SK-N-SH (cell line): ENCODE data around the gene ARSH. TPM values are rescaled to one million over a fixed set of nuclear protein-coding genes. Genes with fewer than 3 reads are reported as not detected.

Experiments used
- CTCF ChIA-PET: fragments of 300-600, 350-600 bp; formaldehyde crosslinking; extraction: SDS; loops from one replicate; lab custom pipeline; 2021; lab: Yijun Ruan, JAX
- POLR2A ChIA-PET: fragments of 350-600 bp; sonication (Branson Sonifier 250); formaldehyde crosslinking; extraction: SDS; loops from one replicate; lab custom pipeline; 2020; ENCODE audit warnings: antibody characterized with exemption, inconsistent platforms; lab: Yijun Ruan, JAX
- DNase-seq: peaks from one replicate; pipeline ENCODE4 v3.0.0; 2012
- H2AFZ ChIP-seq: fragments of 200-600 bp; sonication (generic); 2 replicates; pipeline ENCODE4 v1.8.1; 2016; ENCODE audit warnings: antibody characterized with exemption, mild to moderate bottlenecking, low read depth
- H3F3A ChIP-seq: fragments of 200-600 bp; sonication (generic); replicated peaks from 2 replicates; pipeline ENCODE3; 2016; ENCODE audit warnings: antibody characterized with exemption, mild to moderate bottlenecking; ENCODE audit not compliant: insufficient read depth
- H3K27ac ChIP-seq, 2 experiments: fragments of 200-500 bp in 1 of 2; fragments of 200-600 bp in 1 of 2; sonication (Bioruptor generic) in 1 of 2; sonication (generic), shearing (Covaris generic) in 1 of 2; 2 replicates each; pipeline versions ENCODE4 v1.5.1 to v1.6.1; 2014 to 2016; ENCODE audit warnings: low read depth in 2 of 2, inconsistent platforms in 1 of 2, low read length in 1 of 2, mild to moderate bottlenecking in 1 of 2, mixed read lengths in 1 of 2
- H3K27me3 ChIP-seq: fragments of 200-600 bp; sonication (generic), shearing (Covaris generic); 2 replicates; pipeline ENCODE4 v1.6.1; 2016; ENCODE audit warnings: mixed run types; ENCODE audit not compliant: insufficient read depth
- H3K36me3 ChIP-seq, 2 experiments: fragments of 200-500 bp in 1 of 2; fragments of 200-600 bp in 1 of 2; sonication (Bioruptor generic) in 1 of 2; sonication (generic) in 1 of 2; replicated peaks in 1 of 2; 2 replicates each; pipeline versions ENCODE3 to v1.5.1; 2014 to 2016; ENCODE audit warnings: low read length in 1 of 2, mild to moderate bottlenecking in 1 of 2; ENCODE audit not compliant: insufficient read depth in 2 of 2, control insufficient read depth in 1 of 2
- H3K4me1 ChIP-seq, 2 experiments: fragments of 200-500 bp in 1 of 2; fragments of 200-600 bp in 1 of 2; sonication (Bioruptor generic) in 1 of 2; sonication (generic), shearing (Covaris generic) in 1 of 2; 2 replicates each; pipeline versions ENCODE4 v1.5.1 to v1.6.1; 2014 to 2016; ENCODE audit warnings: low read depth in 1 of 2, low read length in 1 of 2, mixed run types in 1 of 2; ENCODE audit not compliant: insufficient read depth in 2 of 2, control insufficient read depth in 1 of 2
- H3K4me2 ChIP-seq: fragments of 200-600 bp; sonication (generic), shearing (Covaris generic); 2 replicates; pipeline ENCODE4 v1.6.1; 2017; ENCODE audit warnings: mixed run types
- H3K4me3 ChIP-seq, 2 experiments: fragments of 200-500 bp in 1 of 2; fragments of 200-600 bp in 1 of 2; sonication (Bioruptor generic) in 1 of 2; sonication (generic), shearing (Covaris generic) in 1 of 2; 2 replicates each; pipeline versions ENCODE4 v1.5.1 to v1.8.1; 2014 to 2016; ENCODE audit warnings: low read depth in 2 of 2, inconsistent platforms in 1 of 2, low read length in 1 of 2, mild to moderate bottlenecking in 1 of 2, mixed read lengths in 1 of 2, moderate library complexity in 1 of 2
- H3K79me2 ChIP-seq: fragments of 200-600 bp; sonication (generic); 2 replicates; pipeline ENCODE4 v1.8.1; 2017; ENCODE audit warnings: mild to moderate bottlenecking; ENCODE audit not compliant: insufficient read depth
- H3K9ac ChIP-seq: fragments of 200-600 bp; sonication (generic); 2 replicates; pipeline ENCODE4 v1.6.1; 2017; ENCODE audit warnings: mixed run types
- H3K9me2 ChIP-seq: fragments of 200-600 bp; sonication (generic); 2 replicates; pipeline ENCODE4 v1.6.1; 2017; ENCODE audit warnings: mixed run types
- H3K9me3 ChIP-seq: fragments of 200-600 bp; sonication (generic); 2 replicates; pipeline ENCODE4 v1.6.1; 2017; ENCODE audit warnings: mixed run types, mild to moderate bottlenecking, moderate library complexity
- H4K20me1 ChIP-seq: fragments of 200-600 bp; sonication (generic); 2 replicates; pipeline ENCODE4 v1.6.1; 2017; ENCODE audit warnings: mild to moderate bottlenecking, mixed run types; ENCODE audit not compliant: insufficient read depth
- CHD2 ChIP-seq: fragments of 150-350 bp; IDR thresholded peaks from 2 replicates; pipeline ENCODE4 v1.6.1; 2018; ENCODE audit warnings: low read length; ENCODE audit not compliant: partially characterized antibody
- FOSL2 ChIP-seq: IDR thresholded peaks from 2 replicates; pipeline ENCODE4 v1.4.0; 2012; ENCODE audit warnings: low read depth, mild to moderate bottlenecking, moderate library complexity, borderline replicate concordance
- GATA2 ChIP-seq: sonication (generic); formaldehyde crosslinking; IDR thresholded peaks from 2 replicates; pipeline ENCODE4 v1.5.0; 2020; ENCODE audit warnings: mild to moderate bottlenecking, missing genetic modification reagents
- JUND ChIP-seq: IDR thresholded peaks from 2 replicates; pipeline ENCODE4 v1.4.0; 2012
- MEF2A ChIP-seq: IDR thresholded peaks from 2 replicates; pipeline ENCODE4 v1.4.0; 2012; ENCODE audit warnings: low read depth, borderline replicate concordance
- MXI1 ChIP-seq: IDR thresholded peaks from 2 replicates; pipeline ENCODE4 v1.6.1; 2012; ENCODE audit warnings: mild to moderate bottlenecking, low read depth, low read length, improper control_type of control experiment
- NFIC ChIP-seq: IDR thresholded peaks from 2 replicates; pipeline ENCODE4 v1.4.0; 2012; ENCODE audit warnings: borderline replicate concordance
- NRF1 ChIP-seq: IDR thresholded peaks from 2 replicates; pipeline ENCODE4 v1.6.1; 2012; ENCODE audit warnings: low read depth, mild to moderate bottlenecking, low read length
- RAD21 ChIP-seq: IDR thresholded peaks from 2 replicates; pipeline ENCODE4 v1.6.1; 2012; ENCODE audit warnings: mild to moderate bottlenecking, low read length
- RCOR1 ChIP-seq: fragments of 150-350 bp; IDR thresholded peaks from 2 replicates; pipeline ENCODE4 v1.6.1; 2017; ENCODE audit warnings: antibody characterized with exemption, low read length
- SIN3A ChIP-seq: IDR thresholded peaks from 2 replicates; pipeline ENCODE4 v1.6.1; 2012; ENCODE audit warnings: low read depth, mild to moderate bottlenecking, low read length, moderate library complexity, borderline replicate concordance
- TAF1 ChIP-seq: IDR thresholded peaks from 2 replicates; pipeline ENCODE4 v1.6.1; 2012; ENCODE audit warnings: low read depth, mild to moderate bottlenecking, low read length, moderate library complexity, borderline replicate concordance
- TCF12 ChIP-seq: IDR thresholded peaks from 2 replicates; pipeline ENCODE4 v1.4.0; 2012
- WGBS: methylation state at CpG from one replicate; pipeline ENCODE4 v1.1.6; 2017; ENCODE audit warnings: low lambda C conversion rate; 5-methylcytosine and 5-hydroxymethylcytosine counted together
- polyA plus RNA-seq, 3 experiments: library from polyadenylated mRNA; depleted of rRNA; stranded (reverse); fragments of >200 nt; gene quantifications; 2 replicates each; pipeline ENCODE4 v1.2.3, GENCODE V29; 2012
- TF ChIP-seq, protein P1 (sequence below): IDR thresholded peaks from 2 replicates; pipeline ENCODE4 v1.4.0; 2012; ENCODE audit warnings: low read depth
- TF ChIP-seq, protein P2 (sequence below): fragments of 150-350 bp; IDR thresholded peaks from 2 replicates; pipeline ENCODE4 v1.6.1; 2017; ENCODE audit warnings: antibody characterized with exemption, low read length, low read depth, borderline replicate concordance
- TF ChIP-seq, protein P3 (sequence below): fragments of 150-350 bp; IDR thresholded peaks from 2 replicates; pipeline ENCODE4 v1.6.1; 2016; ENCODE audit warnings: mild to moderate bottlenecking, low read depth, low read length
- TF ChIP-seq, protein P4 (sequence below): IDR thresholded peaks from 2 replicates; pipeline ENCODE4; 2012
- TF ChIP-seq, protein P5 (sequence below): IDR thresholded peaks from 2 replicates; pipeline ENCODE4 v1.4.0; 2012; ENCODE audit warnings: low read depth, borderline replicate concordance

ARSH gene
- polyA plus RNA-seq, 1 of the 3 experiments (the other 2 are of a cell fraction): not detected

DNA sequence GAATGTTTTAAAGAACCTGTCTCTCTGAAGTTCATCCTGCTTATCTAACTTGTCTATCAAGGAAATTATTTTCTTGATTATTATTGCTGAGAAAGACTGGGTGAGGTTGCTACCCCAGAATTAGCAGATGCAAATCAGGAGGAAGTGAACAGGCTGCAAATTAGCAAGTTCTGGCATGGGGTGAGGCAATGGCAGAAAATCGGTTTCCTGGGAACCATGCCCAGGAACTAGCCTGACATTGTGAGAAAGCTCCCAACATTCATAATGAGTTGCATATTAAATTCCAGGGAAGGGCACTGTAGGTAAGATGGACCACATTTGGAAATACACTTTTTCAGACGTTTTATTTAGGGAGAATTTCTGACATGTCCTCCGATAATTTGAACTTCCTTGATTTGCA lies 46.5 kb downstream of the ARSH start:
- no peak overlapping the region for H3K27ac ChIP-seq
- H3K9me2 ChIP-seq: no peaks in the 10 kb centered on the region
- no peaks in the 10 kb centered on the region for H3K79me2 ChIP-seq
- no peaks in the 10 kb centered on the region; the same call in 1 of the 2 replicates for H3K27me3 ChIP-seq
- TF ChIP-seq TAF1: no peak
- no peak for TF ChIP-seq TCF12
- no peak for TF ChIP-seq GATA2 (CRISPR knock-in tag)
- no peak for TF ChIP-seq NFIC
- TF ChIP-seq RCOR1: no peak
- TF ChIP-seq RAD21: no peak
- H3K4me2 ChIP-seq: no peak overlapping the region
- H2AFZ ChIP-seq: no peak overlapping the region
- ChIA-PET POLR2A (no interaction called here), CTCF (no interaction called here)
- H3K9me3 ChIP-seq: no peaks in the 10 kb centered on the region
- no peaks in the 10 kb centered on the region for H3F3A ChIP-seq
- H3K4me3 ChIP-seq: no peak overlapping the region
- H3K36me3 ChIP-seq: no peaks in the 10 kb centered on the region
- DNase-seq: no peak
- WGBS: 11% methylated on average over 3 of the region's 3 CpGs
- H3K9ac ChIP-seq: no peak overlapping the region
- H3K4me1 ChIP-seq: no peaks in the 10 kb centered on the region
- H4K20me1 ChIP-seq: no peaks in the 10 kb centered on the region

DNA sequence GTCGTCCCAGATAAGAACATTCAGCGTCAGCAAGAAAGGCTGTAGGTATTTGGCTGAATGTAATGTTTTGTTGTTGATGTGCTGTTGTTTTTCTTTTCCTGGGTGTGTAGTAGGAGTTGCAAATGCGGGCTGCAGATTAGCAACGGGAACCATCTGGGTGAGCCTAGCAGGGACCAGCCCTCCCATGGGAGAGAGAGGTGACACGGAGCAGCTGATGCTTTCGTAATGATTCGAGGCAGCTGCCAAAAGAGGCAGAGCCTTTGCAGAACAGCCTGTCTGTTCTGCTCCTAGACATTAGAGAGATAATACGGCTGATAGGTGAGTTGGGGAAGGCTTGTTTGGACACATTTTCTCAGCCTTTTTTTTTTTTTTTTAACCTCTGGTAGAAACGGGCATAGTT lies 60.2 kb downstream of the ARSH start:
- H3K9me2 ChIP-seq: no peaks in the 10 kb centered on the region
- TF ChIP-seq, protein P1, sequence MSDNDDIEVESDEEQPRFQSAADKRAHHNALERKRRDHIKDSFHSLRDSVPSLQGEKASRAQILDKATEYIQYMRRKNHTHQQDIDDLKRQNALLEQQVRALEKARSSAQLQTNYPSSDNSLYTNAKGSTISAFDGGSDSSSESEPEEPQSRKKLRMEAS: no peak
- TF ChIP-seq NRF1: no peak
- TF ChIP-seq, protein P2, sequence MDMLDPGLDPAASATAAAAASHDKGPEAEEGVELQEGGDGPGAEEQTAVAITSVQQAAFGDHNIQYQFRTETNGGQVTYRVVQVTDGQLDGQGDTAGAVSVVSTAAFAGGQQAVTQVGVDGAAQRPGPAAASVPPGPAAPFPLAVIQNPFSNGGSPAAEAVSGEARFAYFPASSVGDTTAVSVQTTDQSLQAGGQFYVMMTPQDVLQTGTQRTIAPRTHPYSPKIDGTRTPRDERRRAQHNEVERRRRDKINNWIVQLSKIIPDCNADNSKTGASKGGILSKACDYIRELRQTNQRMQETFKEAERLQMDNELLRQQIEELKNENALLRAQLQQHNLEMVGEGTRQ: no peak
- TF ChIP-seq TCF12: no peak
- H4K20me1 ChIP-seq: no peaks in the 10 kb centered on the region
- no peak overlapping the region; the same call in 1 of the 2 replicates for H3K4me2 ChIP-seq
- no peaks in the 10 kb centered on the region for H3K9me3 ChIP-seq
- H3K79me2 ChIP-seq: no peaks in the 10 kb centered on the region
- no peaks in the 10 kb centered on the region for H3K27me3 ChIP-seq
- no peaks in the 10 kb centered on the region for H3F3A ChIP-seq
- ChIA-PET CTCF (no interaction called here), POLR2A (interaction anchor here (0.9 kb wide), 1 partner anchor 138 kb away, joined by 3 read pairs; the partner anchor contains the start of gene ARSD)
- 1% methylated on average over 9 of the region's 9 CpGs for WGBS
- H3K4me3 ChIP-seq: no peak overlapping the region; a peak in 1 of 4 replicates
- H2AFZ ChIP-seq: no peak overlapping the region
- no peak overlapping the region for H3K9ac ChIP-seq
- DNase-seq: peak; percentile 38
- no peak overlapping the region for H3K27ac ChIP-seq
- no peaks in the 10 kb centered on the region for H3K36me3 ChIP-seq
- H3K4me1 ChIP-seq: no peaks in the 10 kb centered on the region

DNA sequence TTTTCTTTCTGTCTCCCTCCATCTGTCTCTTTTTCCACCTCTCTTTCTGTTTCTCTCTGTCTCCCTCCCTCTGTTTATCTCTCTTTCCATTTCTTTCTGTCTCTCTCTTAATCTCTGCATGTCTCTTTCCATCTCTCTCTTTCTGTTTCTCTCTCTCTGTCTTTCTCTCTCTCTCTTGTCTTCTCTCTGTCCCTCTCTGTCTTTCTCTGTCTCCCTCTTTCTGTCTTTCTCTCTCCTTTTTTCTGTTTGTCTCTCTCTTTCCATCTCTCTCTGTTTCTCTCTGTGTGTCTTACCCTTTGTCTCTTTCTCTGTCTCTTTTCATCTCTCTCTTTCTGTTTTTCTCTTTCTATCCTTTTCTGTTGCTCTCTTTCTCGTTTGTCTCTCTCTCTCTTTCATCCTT lies 69.6 kb downstream of the ARSH start:
- Histone ChIP-seq H3K36me3 (no peaks in the 10 kb centered on the region), H3K9ac (no peak overlapping the region), H4K20me1 (no peaks in the 10 kb centered on the region), H3K4me2 (no peak overlapping the region), H3K4me3 (no peak overlapping the region), H3K27ac (no peak overlapping the region), H3K4me1 (no peaks in the 10 kb centered on the region), H3K9me3 (no peaks in the 10 kb centered on the region), H3F3A (no peaks in the 10 kb centered on the region), H3K79me2 (no peaks in the 10 kb centered on the region), H2AFZ (no peak overlapping the region), H3K9me2 (no peaks in the 10 kb centered on the region), H3K27me3 (no peaks in the 10 kb centered on the region)
- ChIA-PET CTCF (no interaction called here), POLR2A (no interaction called here)
- WGBS: 0% methylated on average over 1 of the region's 1 CpG
- no peak for DNase-seq
- TF ChIP-seq, protein P3, sequence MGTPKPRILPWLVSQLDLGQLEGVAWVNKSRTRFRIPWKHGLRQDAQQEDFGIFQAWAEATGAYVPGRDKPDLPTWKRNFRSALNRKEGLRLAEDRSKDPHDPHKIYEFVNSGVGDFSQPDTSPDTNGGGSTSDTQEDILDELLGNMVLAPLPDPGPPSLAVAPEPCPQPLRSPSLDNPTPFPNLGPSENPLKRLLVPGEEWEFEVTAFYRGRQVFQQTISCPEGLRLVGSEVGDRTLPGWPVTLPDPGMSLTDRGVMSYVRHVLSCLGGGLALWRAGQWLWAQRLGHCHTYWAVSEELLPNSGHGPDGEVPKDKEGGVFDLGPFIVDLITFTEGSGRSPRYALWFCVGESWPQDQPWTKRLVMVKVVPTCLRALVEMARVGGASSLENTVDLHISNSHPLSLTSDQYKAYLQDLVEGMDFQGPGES: no peak
- no peak for TF ChIP-seq RCOR1
- TF ChIP-seq, protein P4, sequence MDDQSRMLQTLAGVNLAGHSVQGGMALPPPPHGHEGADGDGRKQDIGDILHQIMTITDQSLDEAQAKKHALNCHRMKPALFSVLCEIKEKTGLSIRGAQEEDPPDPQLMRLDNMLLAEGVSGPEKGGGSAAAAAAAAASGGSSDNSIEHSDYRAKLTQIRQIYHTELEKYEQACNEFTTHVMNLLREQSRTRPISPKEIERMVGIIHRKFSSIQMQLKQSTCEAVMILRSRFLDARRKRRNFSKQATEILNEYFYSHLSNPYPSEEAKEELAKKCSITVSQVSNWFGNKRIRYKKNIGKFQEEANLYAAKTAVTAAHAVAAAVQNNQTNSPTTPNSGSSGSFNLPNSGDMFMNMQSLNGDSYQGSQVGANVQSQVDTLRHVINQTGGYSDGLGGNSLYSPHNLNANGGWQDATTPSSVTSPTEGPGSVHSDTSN: no peak
- TF ChIP-seq GATA2 (CRISPR knock-in tag): no peak
- TF ChIP-seq, protein P1: no peak
- TF ChIP-seq, protein P5, sequence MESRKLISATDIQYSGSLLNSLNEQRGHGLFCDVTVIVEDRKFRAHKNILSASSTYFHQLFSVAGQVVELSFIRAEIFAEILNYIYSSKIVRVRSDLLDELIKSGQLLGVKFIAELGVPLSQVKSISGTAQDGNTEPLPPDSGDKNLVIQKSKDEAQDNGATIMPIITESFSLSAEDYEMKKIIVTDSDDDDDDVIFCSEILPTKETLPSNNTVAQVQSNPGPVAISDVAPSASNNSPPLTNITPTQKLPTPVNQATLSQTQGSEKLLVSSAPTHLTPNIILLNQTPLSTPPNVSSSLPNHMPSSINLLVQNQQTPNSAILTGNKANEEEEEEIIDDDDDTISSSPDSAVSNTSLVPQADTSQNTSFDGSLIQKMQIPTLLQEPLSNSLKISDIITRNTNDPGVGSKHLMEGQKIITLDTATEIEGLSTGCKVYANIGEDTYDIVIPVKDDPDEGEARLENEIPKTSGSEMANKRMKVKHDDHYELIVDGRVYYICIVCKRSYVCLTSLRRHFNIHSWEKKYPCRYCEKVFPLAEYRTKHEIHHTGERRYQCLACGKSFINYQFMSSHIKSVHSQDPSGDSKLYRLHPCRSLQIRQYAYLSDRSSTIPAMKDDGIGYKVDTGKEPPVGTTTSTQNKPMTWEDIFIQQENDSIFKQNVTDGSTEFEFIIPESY: no peak
- no peak for TF ChIP-seq CHD2
- no peak for TF ChIP-seq FOSL2
- TF ChIP-seq SIN3A: no peak
- TF ChIP-seq MXI1: no peak
- TF ChIP-seq JUND: no peak
- TF ChIP-seq MEF2A: no peak
